WTC11 (cell line): ENCODE results near the gene SWAP70. TPM values are rescaled to one million over a fixed set of nuclear protein-coding genes. Genes with fewer than 3 reads are reported as not detected.

Source experiments
- ATAC-seq: fragments of 200-7000 bp; cut with Tn5 transposase; 2 replicates; pipeline ENCODE4 v1.10.0; 2021; ENCODE audit warnings: mild to moderate bottlenecking, moderate library complexity
- CTCF ChIA-PET: fragments of 300-600 bp; sonication (Branson Sonifier 250); formaldehyde crosslinking; loops from one replicate; lab custom pipeline; 2021; ENCODE audit warnings: antibody characterized with exemption; lab: Charles Lee
- POLR2A ChIA-PET: fragments of 350-600 bp; sonication (Branson Sonifier 250); formaldehyde crosslinking; loops from one replicate; lab custom pipeline; 2021; ENCODE audit warnings: antibody characterized with exemption; lab: Charles Lee
- DNase-seq: peaks from one replicate; pipeline ENCODE4 v3.0.0; 2021; ENCODE audit warnings: low spot score
- H3K27ac Mint-ChIP-seq: 2 replicates; pipeline ENCODE4 v1.8.0; 2021; ENCODE audit warnings: mixed read lengths
- H3K27me3 Mint-ChIP-seq: 2 replicates; pipeline ENCODE4 v1.8.0; 2021; ENCODE audit warnings: low read depth, mild to moderate bottlenecking, moderate library complexity, mixed read lengths
- H3K36me3 Mint-ChIP-seq: 2 replicates; pipeline ENCODE4 v1.8.0; 2021; ENCODE audit warnings: mixed read lengths
- H3K4me1 Mint-ChIP-seq: 2 replicates; pipeline ENCODE4 v1.8.0; 2022; ENCODE audit warnings: mixed read lengths
- H3K4me3 Mint-ChIP-seq: 2 replicates; pipeline ENCODE4 v1.8.0; 2021; ENCODE audit warnings: mild to moderate bottlenecking, moderate library complexity, mixed read lengths
- H3K9me3 Mint-ChIP-seq: 2 replicates; pipeline ENCODE4 v1.8.0; 2021; ENCODE audit warnings: mixed read lengths
- EMX1 ChIP-seq: fragments of 250-450 bp; sonication (Bioruptor Pico); IDR thresholded peaks from 2 replicates; pipeline ENCODE4 v1.8.0; 2021; ENCODE audit warnings: mild to moderate bottlenecking
- FOXP1 ChIP-seq: sonication (generic); formaldehyde crosslinking; IDR thresholded peaks from 2 replicates; pipeline ENCODE4 v1.8.0; 2022; ENCODE audit warnings: missing genetic modification reagents, mild to moderate bottlenecking, moderate library complexity, borderline replicate concordance
- GTF2I ChIP-seq: fragments of 250-450 bp; sonication (Bioruptor Pico); conservative IDR thresholded peaks from 2 replicates; pipeline ENCODE4 v1.4.0; 2021; ENCODE audit warnings: mild to moderate bottlenecking
- HMGA2 ChIP-seq: fragments of 250-450 bp; sonication (Bioruptor Pico); IDR thresholded peaks from 2 replicates; pipeline ENCODE4 v1.4.0; 2021; ENCODE audit warnings: mild to moderate bottlenecking, moderate library complexity
- JUN ChIP-seq: sonication (generic); formaldehyde crosslinking; IDR thresholded peaks from 2 replicates; pipeline ENCODE4 v1.8.0; 2023; ENCODE audit warnings: mild to moderate bottlenecking, missing genetic modification reagents
- NFYB ChIP-seq: sonication (generic); formaldehyde crosslinking; conservative IDR thresholded peaks from 2 replicates; pipeline ENCODE4 v1.8.0; 2022; ENCODE audit warnings: low read depth, missing genetic modification reagents
- NR2C2 ChIP-seq: sonication (generic); formaldehyde crosslinking; IDR thresholded peaks from 2 replicates; pipeline ENCODE4 v1.8.0; 2022; ENCODE audit warnings: mild to moderate bottlenecking, missing genetic modification reagents
- OVOL2 ChIP-seq: fragments of 250-450 bp; sonication (Bioruptor Pico); IDR thresholded peaks from 2 replicates; pipeline ENCODE4 v1.9.0; 2021; ENCODE audit warnings: mild to moderate bottlenecking, borderline replicate concordance
- PRRX2 ChIP-seq: fragments of 250-450 bp; sonication (Bioruptor Pico); IDR thresholded peaks from 2 replicates; pipeline ENCODE4 v1.8.0; 2021; ENCODE audit warnings: mild to moderate bottlenecking
- RORB ChIP-seq: fragments of 250-450 bp; sonication (Bioruptor Pico); IDR thresholded peaks from 2 replicates; pipeline ENCODE4 v1.9.0; 2021; ENCODE audit warnings: mild to moderate bottlenecking
- TEAD1 ChIP-seq: sonication (generic); formaldehyde crosslinking; IDR thresholded peaks from 2 replicates; pipeline ENCODE4 v1.8.0; 2022; ENCODE audit warnings: mild to moderate bottlenecking, missing genetic modification reagents
- TEAD4 ChIP-seq: sonication (generic); formaldehyde crosslinking; IDR thresholded peaks from 2 replicates; pipeline ENCODE4 v1.8.0; 2022; ENCODE audit warnings: mild to moderate bottlenecking, missing genetic modification reagents
- TP53 ChIP-seq: sonication (generic); formaldehyde crosslinking; IDR thresholded peaks from 2 replicates; pipeline ENCODE4 v1.8.1; 2023; ENCODE audit warnings: mild to moderate bottlenecking, missing genetic modification reagents
- ZNF219 ChIP-seq: sonication (generic); formaldehyde crosslinking; IDR thresholded peaks from 2 replicates; pipeline ENCODE4 v1.8.0; 2023; ENCODE audit warnings: missing genetic modification reagents, mild to moderate bottlenecking, borderline replicate concordance
- ZNF396 ChIP-seq: fragments of 250-450 bp; sonication (Bioruptor Pico); IDR thresholded peaks from 2 replicates; pipeline ENCODE4 v1.8.0; 2021; ENCODE audit warnings: mild to moderate bottlenecking, moderate library complexity, borderline replicate concordance
- ZNF423 ChIP-seq: fragments of 250-450 bp; sonication (Bioruptor Pico); IDR thresholded peaks from 2 replicates; pipeline ENCODE4 v2.1.2; 2022; ENCODE audit warnings: mild to moderate bottlenecking, moderate library complexity
- ZNF671 ChIP-seq: fragments of 250-450 bp; sonication (Bioruptor Pico); IDR thresholded peaks from 2 replicates; pipeline ENCODE4 v1.8.0; 2021; ENCODE audit warnings: mild to moderate bottlenecking
- total RNA-seq: library from RNA; stranded (reverse); gene quantifications from 3 replicates; pipeline ENCODE4 v1.2.3, GENCODE V29; 2021
- TF ChIP-seq, protein P1 (sequence below): sonication (generic); formaldehyde crosslinking; IDR thresholded peaks from 2 replicates; pipeline ENCODE4 v1.8.1; 2022; ENCODE audit warnings: low read depth, missing genetic modification reagents, borderline replicate concordance
- TF ChIP-seq, protein P2 (sequence below): sonication (generic); formaldehyde crosslinking; IDR thresholded peaks from 2 replicates; pipeline ENCODE4 v1.8.1; 2023; ENCODE audit warnings: mild to moderate bottlenecking, missing genetic modification reagents
- TF ChIP-seq, protein P3 (sequence below): sonication (generic); formaldehyde crosslinking; IDR thresholded peaks from 2 replicates; pipeline ENCODE4 v1.8.1; 2022; ENCODE audit warnings: missing genetic modification reagents, borderline replicate concordance
- TF ChIP-seq, protein P4 (sequence below): fragments of 200-600 bp; IDR thresholded peaks from 2 replicates; pipeline ENCODE4 v1.8.0; 2022; ENCODE audit warnings: antibody characterized with exemption
- TF ChIP-seq, protein P5 (sequence below): sonication (generic); formaldehyde crosslinking; conservative IDR thresholded peaks from 2 replicates; pipeline ENCODE4 v1.8.1; 2022; ENCODE audit warnings: mild to moderate bottlenecking, missing genetic modification reagents
- TF ChIP-seq, protein P6 (sequence below): fragments of 250-450 bp; sonication (Bioruptor Pico); IDR thresholded peaks from 2 replicates; pipeline ENCODE4 v1.9.0; 2021; ENCODE audit warnings: mild to moderate bottlenecking
- TF ChIP-seq, protein P7 (sequence below): sonication (generic); formaldehyde crosslinking; IDR thresholded peaks from 2 replicates; pipeline ENCODE4 v1.8.1; 2023; ENCODE audit warnings: mild to moderate bottlenecking, missing genetic modification reagents
- TF ChIP-seq, protein P8 (sequence below): sonication (generic); formaldehyde crosslinking; IDR thresholded peaks from 2 replicates; pipeline ENCODE4 v1.8.0; 2022; ENCODE audit warnings: missing genetic modification reagents

The SWAP70 gene
- total RNA-seq, 1 experiment from 2014 or later: 24.1 TPM

DNA sequence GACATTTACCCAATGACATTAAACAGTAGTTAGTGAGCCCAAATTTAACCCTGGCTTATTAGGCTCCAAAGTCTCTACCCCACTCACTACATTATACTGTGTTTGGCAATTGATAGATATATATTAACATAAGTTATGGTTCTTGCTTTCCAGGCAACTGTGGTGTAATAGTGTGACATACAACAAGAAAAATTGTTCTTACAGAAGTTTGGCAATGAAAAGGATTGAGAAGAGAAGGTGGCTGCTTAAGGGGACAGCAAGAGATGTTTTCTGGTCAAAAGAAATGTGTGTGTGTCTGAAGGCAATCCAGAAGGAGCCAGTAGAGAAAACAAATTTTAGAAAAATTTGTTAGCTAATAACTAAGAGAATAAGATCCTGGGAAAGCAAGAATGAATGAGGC lies 132.4 kb downstream of the SWAP70 start:
- no peak for ATAC-seq
- Mint-ChIP-seq H3K27ac (no peak overlapping the region), H3K4me1 (0 out of 2 replicates have a peak, but pooled peaks cover 2% of the 10 kb centered on the region), H3K36me3 (peaks cover 8% of the 10 kb centered on the region; the same call in 1 of the 2 replicates), H3K27me3 (no peaks in the 10 kb centered on the region), H3K9me3 (peaks cover 4% of the 10 kb centered on the region; the same call in 1 of the 2 replicates), H3K4me3 (no peak overlapping the region)
- CTCF ChIA-PET: no interaction called here
- POLR2A ChIA-PET: no interaction called here
- TF ChIP-seq, protein P1, sequence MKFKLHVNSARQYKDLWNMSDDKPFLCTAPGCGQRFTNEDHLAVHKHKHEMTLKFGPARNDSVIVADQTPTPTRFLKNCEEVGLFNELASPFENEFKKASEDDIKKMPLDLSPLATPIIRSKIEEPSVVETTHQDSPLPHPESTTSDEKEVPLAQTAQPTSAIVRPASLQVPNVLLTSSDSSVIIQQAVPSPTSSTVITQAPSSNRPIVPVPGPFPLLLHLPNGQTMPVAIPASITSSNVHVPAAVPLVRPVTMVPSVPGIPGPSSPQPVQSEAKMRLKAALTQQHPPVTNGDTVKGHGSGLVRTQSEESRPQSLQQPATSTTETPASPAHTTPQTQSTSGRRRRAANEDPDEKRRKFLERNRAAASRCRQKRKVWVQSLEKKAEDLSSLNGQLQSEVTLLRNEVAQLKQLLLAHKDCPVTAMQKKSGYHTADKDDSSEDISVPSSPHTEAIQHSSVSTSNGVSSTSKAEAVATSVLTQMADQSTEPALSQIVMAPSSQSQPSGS (CRISPR knock-in tag): no peak
- TF ChIP-seq, protein P2, sequence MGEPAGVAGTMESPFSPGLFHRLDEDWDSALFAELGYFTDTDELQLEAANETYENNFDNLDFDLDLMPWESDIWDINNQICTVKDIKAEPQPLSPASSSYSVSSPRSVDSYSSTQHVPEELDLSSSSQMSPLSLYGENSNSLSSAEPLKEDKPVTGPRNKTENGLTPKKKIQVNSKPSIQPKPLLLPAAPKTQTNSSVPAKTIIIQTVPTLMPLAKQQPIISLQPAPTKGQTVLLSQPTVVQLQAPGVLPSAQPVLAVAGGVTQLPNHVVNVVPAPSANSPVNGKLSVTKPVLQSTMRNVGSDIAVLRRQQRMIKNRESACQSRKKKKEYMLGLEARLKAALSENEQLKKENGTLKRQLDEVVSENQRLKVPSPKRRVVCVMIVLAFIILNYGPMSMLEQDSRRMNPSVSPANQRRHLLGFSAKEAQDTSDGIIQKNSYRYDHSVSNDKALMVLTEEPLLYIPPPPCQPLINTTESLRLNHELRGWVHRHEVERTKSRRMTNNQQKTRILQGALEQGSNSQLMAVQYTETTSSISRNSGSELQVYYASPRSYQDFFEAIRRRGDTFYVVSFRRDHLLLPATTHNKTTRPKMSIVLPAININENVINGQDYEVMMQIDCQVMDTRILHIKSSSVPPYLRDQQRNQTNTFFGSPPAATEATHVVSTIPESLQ (CRISPR knock-in tag): no peak
- TF ChIP-seq RORB: no peak
- no peak for TF ChIP-seq ZNF219 (CRISPR knock-in tag)
- TF ChIP-seq, protein P3, sequence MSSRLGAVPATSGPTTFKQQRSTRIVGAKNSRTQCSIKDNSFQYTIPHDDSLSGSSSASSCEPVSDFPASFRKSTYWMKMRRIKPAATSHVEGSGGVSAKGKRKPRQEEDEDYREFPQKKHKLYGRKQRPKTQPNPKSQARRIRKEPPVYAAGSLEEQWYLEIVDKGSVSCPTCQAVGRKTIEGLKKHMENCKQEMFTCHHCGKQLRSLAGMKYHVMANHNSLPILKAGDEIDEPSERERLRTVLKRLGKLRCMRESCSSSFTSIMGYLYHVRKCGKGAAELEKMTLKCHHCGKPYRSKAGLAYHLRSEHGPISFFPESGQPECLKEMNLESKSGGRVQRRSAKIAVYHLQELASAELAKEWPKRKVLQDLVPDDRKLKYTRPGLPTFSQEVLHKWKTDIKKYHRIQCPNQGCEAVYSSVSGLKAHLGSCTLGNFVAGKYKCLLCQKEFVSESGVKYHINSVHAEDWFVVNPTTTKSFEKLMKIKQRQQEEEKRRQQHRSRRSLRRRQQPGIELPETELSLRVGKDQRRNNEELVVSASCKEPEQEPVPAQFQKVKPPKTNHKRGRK: no peak
- no peak for TF ChIP-seq FOXP1 (CRISPR knock-in tag)
- TF ChIP-seq TEAD1 (CRISPR knock-in tag): no peak
- TF ChIP-seq JUN (CRISPR knock-in tag): no peak
- TF ChIP-seq GTF2I: no peak
- TF ChIP-seq NR2C2 (CRISPR knock-in tag): no peak
- TF ChIP-seq TP53 (CRISPR knock-in tag): no peak
- no peak for TF ChIP-seq EMX1 (CRISPR knock-in tag)
- TF ChIP-seq, protein P4, sequence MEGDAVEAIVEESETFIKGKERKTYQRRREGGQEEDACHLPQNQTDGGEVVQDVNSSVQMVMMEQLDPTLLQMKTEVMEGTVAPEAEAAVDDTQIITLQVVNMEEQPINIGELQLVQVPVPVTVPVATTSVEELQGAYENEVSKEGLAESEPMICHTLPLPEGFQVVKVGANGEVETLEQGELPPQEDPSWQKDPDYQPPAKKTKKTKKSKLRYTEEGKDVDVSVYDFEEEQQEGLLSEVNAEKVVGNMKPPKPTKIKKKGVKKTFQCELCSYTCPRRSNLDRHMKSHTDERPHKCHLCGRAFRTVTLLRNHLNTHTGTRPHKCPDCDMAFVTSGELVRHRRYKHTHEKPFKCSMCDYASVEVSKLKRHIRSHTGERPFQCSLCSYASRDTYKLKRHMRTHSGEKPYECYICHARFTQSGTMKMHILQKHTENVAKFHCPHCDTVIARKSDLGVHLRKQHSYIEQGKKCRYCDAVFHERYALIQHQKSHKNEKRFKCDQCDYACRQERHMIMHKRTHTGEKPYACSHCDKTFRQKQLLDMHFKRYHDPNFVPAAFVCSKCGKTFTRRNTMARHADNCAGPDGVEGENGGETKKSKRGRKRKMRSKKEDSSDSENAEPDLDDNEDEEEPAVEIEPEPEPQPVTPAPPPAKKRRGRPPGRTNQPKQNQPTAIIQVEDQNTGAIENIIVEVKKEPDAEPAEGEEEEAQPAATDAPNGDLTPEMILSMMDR: no peak
- no peak for TF ChIP-seq HMGA2
- TF ChIP-seq, protein P5, sequence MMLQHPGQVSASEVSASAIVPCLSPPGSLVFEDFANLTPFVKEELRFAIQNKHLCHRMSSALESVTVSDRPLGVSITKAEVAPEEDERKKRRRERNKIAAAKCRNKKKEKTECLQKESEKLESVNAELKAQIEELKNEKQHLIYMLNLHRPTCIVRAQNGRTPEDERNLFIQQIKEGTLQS (CRISPR knock-in tag): no peak
- TF ChIP-seq, protein P6, sequence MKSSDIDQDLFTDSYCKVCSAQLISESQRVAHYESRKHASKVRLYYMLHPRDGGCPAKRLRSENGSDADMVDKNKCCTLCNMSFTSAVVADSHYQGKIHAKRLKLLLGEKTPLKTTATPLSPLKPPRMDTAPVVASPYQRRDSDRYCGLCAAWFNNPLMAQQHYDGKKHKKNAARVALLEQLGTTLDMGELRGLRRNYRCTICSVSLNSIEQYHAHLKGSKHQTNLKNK (CRISPR knock-in tag): no peak
- no peak for TF ChIP-seq ZNF671 (CRISPR knock-in tag)
- DNase-seq: no peak

DNA sequence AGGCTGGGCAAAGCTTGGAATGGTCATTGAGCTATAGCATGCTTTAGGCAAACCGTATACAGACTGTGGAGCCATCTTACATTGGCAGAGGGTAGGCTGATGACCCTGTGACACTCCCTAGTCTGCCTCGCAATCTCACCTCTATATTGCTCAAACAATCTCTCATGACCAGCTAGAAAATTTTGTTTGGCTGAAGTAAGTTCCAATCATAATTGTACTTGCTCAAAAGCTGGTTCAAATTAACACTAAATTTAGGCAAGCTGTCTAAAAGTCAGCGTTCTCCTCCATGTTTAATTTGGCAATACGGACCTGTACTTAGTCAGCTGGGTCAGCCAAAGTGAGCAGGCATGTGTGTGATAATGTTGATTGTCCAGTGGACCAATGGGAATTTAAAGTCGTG lies 133.0 kb downstream of the SWAP70 start:
- peaks cover 4% of the 10 kb centered on the region; the same call in 1 of the 2 replicates for H3K9me3 Mint-ChIP-seq
- no peak for DNase-seq
- ATAC-seq: no peak
- peaks cover 8% of the 10 kb centered on the region; the same call in 1 of the 2 replicates for H3K36me3 Mint-ChIP-seq
- ChIA-PET CTCF (no interaction called here), POLR2A (no interaction called here)
- no peak overlapping the region for H3K27ac Mint-ChIP-seq
- H3K27me3 Mint-ChIP-seq: no peaks in the 10 kb centered on the region
- H3K4me3 Mint-ChIP-seq: no peak overlapping the region
- peaks cover 6% of the 10 kb centered on the region; the same call in 1 of the 2 replicates for H3K4me1 Mint-ChIP-seq
- TF ChIP-seq, protein P7, sequence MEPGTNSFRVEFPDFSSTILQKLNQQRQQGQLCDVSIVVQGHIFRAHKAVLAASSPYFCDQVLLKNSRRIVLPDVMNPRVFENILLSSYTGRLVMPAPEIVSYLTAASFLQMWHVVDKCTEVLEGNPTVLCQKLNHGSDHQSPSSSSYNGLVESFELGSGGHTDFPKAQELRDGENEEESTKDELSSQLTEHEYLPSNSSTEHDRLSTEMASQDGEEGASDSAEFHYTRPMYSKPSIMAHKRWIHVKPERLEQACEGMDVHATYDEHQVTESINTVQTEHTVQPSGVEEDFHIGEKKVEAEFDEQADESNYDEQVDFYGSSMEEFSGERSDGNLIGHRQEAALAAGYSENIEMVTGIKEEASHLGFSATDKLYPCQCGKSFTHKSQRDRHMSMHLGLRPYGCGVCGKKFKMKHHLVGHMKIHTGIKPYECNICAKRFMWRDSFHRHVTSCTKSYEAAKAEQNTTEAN (CRISPR knock-in tag): no peak
- TF ChIP-seq ZNF423 (CRISPR knock-in tag) (no peak), NFYB (no peak), TEAD4 (no peak), OVOL2 (no peak), ZNF396 (no peak), PRRX2 (CRISPR knock-in tag) (no peak)
- TF ChIP-seq, protein P6 (CRISPR knock-in tag): no peak
- TF ChIP-seq, protein P8, sequence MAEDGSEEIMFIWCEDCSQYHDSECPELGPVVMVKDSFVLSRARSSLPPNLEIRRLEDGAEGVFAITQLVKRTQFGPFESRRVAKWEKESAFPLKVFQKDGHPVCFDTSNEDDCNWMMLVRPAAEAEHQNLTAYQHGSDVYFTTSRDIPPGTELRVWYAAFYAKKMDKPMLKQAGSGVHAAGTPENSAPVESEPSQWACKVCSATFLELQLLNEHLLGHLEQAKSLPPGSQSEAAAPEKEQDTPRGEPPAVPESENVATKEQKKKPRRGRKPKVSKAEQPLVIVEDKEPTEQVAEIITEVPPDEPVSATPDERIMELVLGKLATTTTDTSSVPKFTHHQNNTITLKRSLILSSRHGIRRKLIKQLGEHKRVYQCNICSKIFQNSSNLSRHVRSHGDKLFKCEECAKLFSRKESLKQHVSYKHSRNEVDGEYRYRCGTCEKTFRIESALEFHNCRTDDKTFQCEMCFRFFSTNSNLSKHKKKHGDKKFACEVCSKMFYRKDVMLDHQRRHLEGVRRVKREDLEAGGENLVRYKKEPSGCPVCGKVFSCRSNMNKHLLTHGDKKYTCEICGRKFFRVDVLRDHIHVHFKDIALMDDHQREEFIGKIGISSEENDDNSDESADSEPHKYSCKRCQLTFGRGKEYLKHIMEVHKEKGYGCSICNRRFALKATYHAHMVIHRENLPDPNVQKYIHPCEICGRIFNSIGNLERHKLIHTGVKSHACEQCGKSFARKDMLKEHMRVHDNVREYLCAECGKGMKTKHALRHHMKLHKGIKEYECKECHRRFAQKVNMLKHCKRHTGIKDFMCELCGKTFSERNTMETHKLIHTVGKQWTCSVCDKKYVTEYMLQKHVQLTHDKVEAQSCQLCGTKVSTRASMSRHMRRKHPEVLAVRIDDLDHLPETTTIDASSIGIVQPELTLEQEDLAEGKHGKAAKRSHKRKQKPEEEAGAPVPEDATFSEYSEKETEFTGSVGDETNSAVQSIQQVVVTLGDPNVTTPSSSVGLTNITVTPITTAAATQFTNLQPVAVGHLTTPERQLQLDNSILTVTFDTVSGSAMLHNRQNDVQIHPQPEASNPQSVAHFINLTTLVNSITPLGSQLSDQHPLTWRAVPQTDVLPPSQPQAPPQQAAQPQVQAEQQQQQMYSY (CRISPR knock-in tag): no peak
